Measurements from ENCODE around the gene SNX25. TPM values are rescaled to one million over a fixed set of nuclear protein-coding genes. Genes with fewer than 3 reads are reported as not detected.

The SNX25 gene
- total and polyA plus RNA-seq, 10 of the 15 experiments (the other 5 are each of a cell fraction or from before 2014, with no cell fraction given), result 11.2 to 117 (median 62.8) TPM

DNA sequence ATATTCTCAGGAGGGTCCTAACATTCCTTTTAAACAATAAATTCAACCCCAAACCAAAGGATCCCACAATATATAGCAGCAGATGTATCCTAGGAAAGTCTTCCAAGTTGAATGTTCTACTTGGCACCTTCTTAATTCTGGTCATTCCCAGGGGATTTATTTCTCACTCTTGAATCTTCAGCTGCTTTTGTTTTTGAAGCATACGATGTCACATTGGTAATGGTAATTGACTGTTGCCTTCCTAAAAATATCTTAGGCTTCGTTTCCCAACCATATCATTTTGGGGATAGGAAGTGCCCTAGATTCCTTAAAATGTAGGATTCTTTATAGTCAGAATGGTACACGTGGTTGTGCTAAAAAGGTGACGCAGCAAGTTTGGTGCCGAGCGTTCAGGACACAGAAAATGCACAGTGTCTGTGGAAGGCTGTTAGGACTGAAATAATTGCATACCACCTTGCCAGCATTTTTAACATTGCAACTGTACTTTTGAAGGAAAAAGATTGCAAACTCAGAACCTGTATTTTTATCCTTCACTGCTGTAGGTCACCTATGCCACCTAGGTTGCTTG lies 8.1 kb downstream of the SNX25 start:
- 64% methylated on average over 6 of the region's 6 CpGs for WGBS (ENCODE audit: insufficient coverage, insufficient replicate concordance, low lambda C conversion rate, missing lambda C conversion rate)
- no TSS peak for BruUV-seq (replicated peaks)
- peaks cover 95% of the 10 kb centered on the region for H3K79me2 ChIP-seq (ENCODE audit: control insufficient read depth, insufficient read depth, low read length)
- CTCF ChIA-PET, result interaction anchor here (1.0 kb wide), 1 partner anchor 87 kb away, joined by 3 read pairs; no protein-coding TSS in a partner anchor
- RAD21 ChIA-PET (ENCODE audit: unreplicated experiment), result interaction anchor here (0.7 to 0.9 kb wide), 3 partner anchors 8 to 89 kb away, joined by 3 read pairs; partner anchors contain the start of gene SNX25
- DNase-seq (ENCODE audit: low read depth, low spot score) (no peak), ATAC-seq (no peak), FAIRE-seq (no peak)
- H3K4me1 ChIP-seq (ENCODE audit: control insufficient read depth, insufficient read depth, low read length), result peaks cover 23% of the 10 kb centered on the region
- SMC1A ChIA-PET (ENCODE audit: uncharacterized antibody, unreplicated experiment), result interaction anchor here (1.0 to 1.2 kb wide), 4 partner anchors 9 to 89 kb away, joined by 3 read pairs; no protein-coding TSS in a partner anchor
- POLR2A ChIA-PET, result interaction anchor here (0.7 to 1.0 kb wide), 4 partner anchors 16 to 179 kb away, joined by 3 to 5 read pairs (median 4); partner anchors contain the start of gene ANKRD37
- H3K9ac ChIP-seq (ENCODE audit: control insufficient read depth, insufficient read depth, low read length), result no peak overlapping the region
- peak overlapping the region; percentile 56 for H3K4me2 ChIP-seq (ENCODE audit: control insufficient read depth, insufficient read depth)
- peak overlapping the region; percentile 40; the same call in 1 of the 2 replicates for H3K4me3 ChIP-seq
- no peaks in the 10 kb centered on the region; the same call in 2 of the 3 replicates for H3K9me3 ChIP-seq (replicated peaks; ENCODE audit: control insufficient read depth, insufficient read depth, low read length)
- H2AFZ ChIP-seq (ENCODE audit: control insufficient read depth, low read depth, low read length), result no peak overlapping the region
- peaks cover 0 to 16% of the 10 kb centered on the region in 2 experiments; a peak in 1 of 4 replicates for H3K36me3 ChIP-seq (ENCODE audit: control insufficient read depth in 2 of 2, insufficient read depth in 2 of 2, low read length in 1 of 2)
- H3K27me3 ChIP-seq (replicated peaks in 1 of 2; ENCODE audit: control insufficient read depth in 2 of 2, insufficient read depth in 2 of 2, low read length in 1 of 2), result no peaks in the 10 kb centered on the region
- in situ Hi-C loops (cut with MboI), result no loop called here
- peaks cover 2% of the 10 kb centered on the region; the same call in 1 of the 2 replicates for H4K20me1 ChIP-seq (ENCODE audit: control insufficient read depth, insufficient read depth)
- intact Hi-C loops (cut with micrococcal nuclease; ENCODE audit: unreplicated experiment), result no loop called here
- peak overlapping the region; percentile 20 for H3K27ac ChIP-seq (ENCODE audit: control insufficient read depth, insufficient read depth)
- TF ChIP-seq CBX3 (IDR thresholded peaks at IDR 0.05; ENCODE audit: borderline replicate concordance, low read depth) (no peak), SREBF2 (IDR thresholded peaks at IDR 0.05; ENCODE audit: low read length) (no peak), NBN (IDR thresholded peaks at IDR 0.05) (no peak), MYC (IDR thresholded peaks at IDR 0.05; ENCODE audit: insufficient read depth, insufficient read length, insufficient replicate concordance, low read length, severe bottlenecking) (no peak), NR2C2 (IDR thresholded peaks at IDR 0.05; ENCODE audit: borderline replicate concordance, control insufficient read depth, insufficient read length, low read depth) (no peak), E2F8 (IDR thresholded peaks at IDR 0.05; ENCODE audit: low read depth, partially characterized antibody) (no peak), PKNOX1 (IDR thresholded peaks at IDR 0.05) (no peak), BCLAF1 (IDR thresholded peaks at IDR 0.05) (no peak), MLLT1 (IDR thresholded peaks at IDR 0.05) (0 out of 2 replicates have a peak, but pooled peaks have one; percentile 26), RCOR1 (conservative IDR thresholded peaks at IDR 0.05; ENCODE audit: low read depth, low read length) (no peak), YBX1 (IDR thresholded peaks at IDR 0.05) (no peak), FOS (IDR thresholded peaks at IDR 0.05; ENCODE audit: borderline replicate concordance, extremely low read depth, insufficient read length) (no peak)
- TF ChIP-seq, protein P1, sequence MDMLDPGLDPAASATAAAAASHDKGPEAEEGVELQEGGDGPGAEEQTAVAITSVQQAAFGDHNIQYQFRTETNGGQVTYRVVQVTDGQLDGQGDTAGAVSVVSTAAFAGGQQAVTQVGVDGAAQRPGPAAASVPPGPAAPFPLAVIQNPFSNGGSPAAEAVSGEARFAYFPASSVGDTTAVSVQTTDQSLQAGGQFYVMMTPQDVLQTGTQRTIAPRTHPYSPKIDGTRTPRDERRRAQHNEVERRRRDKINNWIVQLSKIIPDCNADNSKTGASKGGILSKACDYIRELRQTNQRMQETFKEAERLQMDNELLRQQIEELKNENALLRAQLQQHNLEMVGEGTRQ (IDR thresholded peaks at IDR 0.05; ENCODE audit: borderline replicate concordance, low read depth, low read length), result no peak
